Vagina (tissue), 2 donors: ENCODE measurements around the gene MMP3. TPM values are rescaled to one million over a fixed set of nuclear protein-coding genes. Genes with fewer than 3 reads are reported as not detected.

ENCODE experiments used
- DNase-seq, 2 donors: peaks; one replicate each; pipeline ENCODE4 v3.0.0-alpha.2; 2017; ENCODE audit errors: extremely low spot score in 2 of 2
- H3K27ac ChIP-seq: fragments of 200-600 bp; sonication (generic); one replicate; pipeline ENCODE4 v1.5.1; 2019
- H3K27me3 ChIP-seq: fragments of 200-600 bp; sonication (generic); one replicate; pipeline ENCODE4 v1.5.1; 2019
- H3K36me3 ChIP-seq, 2 donors: fragments of 200-600 bp; sonication (generic); one replicate each; pipeline ENCODE4 v1.5.1; 2017 to 2019
- H3K4me1 ChIP-seq: fragments of 200-600 bp; sonication (generic); one replicate; pipeline ENCODE4 v1.5.1; 2019
- H3K4me3 ChIP-seq, 2 donors: fragments of 200-600 bp; sonication (generic); 1 replicate in 1 of 2; 2 replicates in 1 of 2; pipeline ENCODE4 v1.5.1; 2016 to 2019
- H3K9me3 ChIP-seq: fragments of 200-600 bp; sonication (generic); one replicate; pipeline ENCODE4 v1.5.1; 2019
- POLR2A ChIP-seq, 2 donors: fragments of 450-650 bp; IDR thresholded peaks; one replicate each; pipeline ENCODE4 v1.6.1; 2017; ENCODE audit warnings: antibody characterized with exemption in 2 of 2, mild to moderate bottlenecking in 2 of 2, moderate library complexity in 2 of 2
- POLR2AphosphoS5 ChIP-seq, 2 donors: sonication (generic); formaldehyde crosslinking; IDR thresholded peaks; one replicate each; pipeline ENCODE4 v1.9.0; 2017; ENCODE audit warnings: antibody characterized with exemption in 2 of 2, mild to moderate bottlenecking in 2 of 2, low read depth in 1 of 2; ENCODE audit not compliant: insufficient read depth in 1 of 2
- intact Hi-C: fragments of 100-400 bp; cut with DNase I; formaldehyde crosslinking; loops from one replicate; pipeline ENCODE4 v1.15.1; 2023
- total RNA-seq: library from RNA; depleted of rRNA; stranded (reverse); fragments of >200 nt; gene quantifications from one replicate; pipeline ENCODE4 v1.2.3, GENCODE V29; 2016
- TF ChIP-seq, protein P1 (sequence below), 3 experiments: fragments of 450-650 bp in 2 of 3; fragments of 200-600 bp in 1 of 3; sonication (generic) in 1 of 3; IDR thresholded peaks; one replicate each; pipeline ENCODE4 v1.5.1; 2017 to 2019; ENCODE audit warnings: antibody characterized with exemption in 3 of 3, mild to moderate bottlenecking in 2 of 3, moderate library complexity in 2 of 3

MMP3 gene
- total RNA-seq, 1 donor from 2014 or later: not detected

DNA sequence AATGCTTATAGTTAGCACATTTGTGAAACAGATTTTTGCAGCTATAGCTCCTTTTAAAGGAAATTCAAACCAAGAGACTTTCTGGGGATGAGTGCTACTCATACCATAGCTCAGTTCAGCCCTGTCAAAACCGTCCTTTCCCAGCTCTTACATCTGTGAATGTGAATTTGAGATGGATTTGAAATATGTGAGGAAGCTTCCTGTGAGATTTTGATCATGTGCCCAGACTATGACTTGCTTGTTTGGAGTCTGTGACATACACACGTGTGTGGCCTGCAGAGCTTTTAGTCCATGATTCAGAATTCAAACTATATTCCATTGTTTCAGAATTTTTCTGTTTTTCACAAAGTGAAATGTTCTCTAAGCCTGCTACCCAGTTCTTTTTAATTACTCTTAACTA is 41.1 kb downstream of the MMP3 start:
- intact Hi-C loops: no loop called here

DNA sequence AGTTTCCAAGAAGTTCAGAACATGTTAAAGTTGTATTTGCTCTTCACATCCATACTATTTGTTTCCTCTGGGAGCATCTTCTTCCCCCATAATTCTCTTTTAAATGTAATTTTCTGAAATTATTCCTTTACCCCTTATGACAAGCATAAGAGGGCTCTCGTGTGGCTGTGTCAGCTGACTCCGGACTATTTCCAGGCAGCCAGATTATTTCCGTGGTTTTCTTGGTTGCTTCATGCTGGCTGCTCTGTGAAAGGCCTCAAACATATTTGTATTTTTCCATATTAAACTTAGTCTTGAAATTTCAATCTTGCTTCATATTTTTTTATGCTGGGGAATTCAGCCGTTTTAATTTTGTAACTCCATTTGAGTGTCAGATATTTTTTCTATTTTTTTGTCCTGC is 42.6 kb downstream of the MMP3 start:
- H3K4me3 ChIP-seq: no peak overlapping the region
- intact Hi-C loops: no loop called here
- no peaks in the 10 kb centered on the region for H3K9me3 ChIP-seq
- TF ChIP-seq POLR2AphosphoS5 (IDR thresholded peaks at IDR 0.05; ENCODE audit: insufficient read depth in 1 of 2, low read depth in 1 of 2): no peak
- no peak for TF ChIP-seq POLR2A (IDR thresholded peaks at IDR 0.05)
- TF ChIP-seq, protein P1, sequence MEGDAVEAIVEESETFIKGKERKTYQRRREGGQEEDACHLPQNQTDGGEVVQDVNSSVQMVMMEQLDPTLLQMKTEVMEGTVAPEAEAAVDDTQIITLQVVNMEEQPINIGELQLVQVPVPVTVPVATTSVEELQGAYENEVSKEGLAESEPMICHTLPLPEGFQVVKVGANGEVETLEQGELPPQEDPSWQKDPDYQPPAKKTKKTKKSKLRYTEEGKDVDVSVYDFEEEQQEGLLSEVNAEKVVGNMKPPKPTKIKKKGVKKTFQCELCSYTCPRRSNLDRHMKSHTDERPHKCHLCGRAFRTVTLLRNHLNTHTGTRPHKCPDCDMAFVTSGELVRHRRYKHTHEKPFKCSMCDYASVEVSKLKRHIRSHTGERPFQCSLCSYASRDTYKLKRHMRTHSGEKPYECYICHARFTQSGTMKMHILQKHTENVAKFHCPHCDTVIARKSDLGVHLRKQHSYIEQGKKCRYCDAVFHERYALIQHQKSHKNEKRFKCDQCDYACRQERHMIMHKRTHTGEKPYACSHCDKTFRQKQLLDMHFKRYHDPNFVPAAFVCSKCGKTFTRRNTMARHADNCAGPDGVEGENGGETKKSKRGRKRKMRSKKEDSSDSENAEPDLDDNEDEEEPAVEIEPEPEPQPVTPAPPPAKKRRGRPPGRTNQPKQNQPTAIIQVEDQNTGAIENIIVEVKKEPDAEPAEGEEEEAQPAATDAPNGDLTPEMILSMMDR (IDR thresholded peaks at IDR 0.05): no peak
- no peaks in the 10 kb centered on the region for H3K36me3 ChIP-seq
- no peaks in the 10 kb centered on the region for H3K27me3 ChIP-seq
- DNase-seq: no peak
- no peaks in the 10 kb centered on the region for H3K4me1 ChIP-seq
- no peak overlapping the region for H3K27ac ChIP-seq

More for the DNA sequence above, 41.1 kb downstream of the MMP3 start:
- Histone ChIP-seq H3K9me3 (no peaks in the 10 kb centered on the region), H3K27me3 (no peaks in the 10 kb centered on the region), H3K4me1 (no peaks in the 10 kb centered on the region), H3K27ac (no peak overlapping the region), H3K4me3 (no peak overlapping the region), H3K36me3 (no peaks in the 10 kb centered on the region)
- DNase-seq: no peak
- TF ChIP-seq POLR2A (IDR thresholded peaks at IDR 0.05) (no peak), POLR2AphosphoS5 (IDR thresholded peaks at IDR 0.05; ENCODE audit: insufficient read depth in 1 of 2, low read depth in 1 of 2) (no peak)
- TF ChIP-seq, protein P1 (IDR thresholded peaks at IDR 0.05): no peak

DNA sequence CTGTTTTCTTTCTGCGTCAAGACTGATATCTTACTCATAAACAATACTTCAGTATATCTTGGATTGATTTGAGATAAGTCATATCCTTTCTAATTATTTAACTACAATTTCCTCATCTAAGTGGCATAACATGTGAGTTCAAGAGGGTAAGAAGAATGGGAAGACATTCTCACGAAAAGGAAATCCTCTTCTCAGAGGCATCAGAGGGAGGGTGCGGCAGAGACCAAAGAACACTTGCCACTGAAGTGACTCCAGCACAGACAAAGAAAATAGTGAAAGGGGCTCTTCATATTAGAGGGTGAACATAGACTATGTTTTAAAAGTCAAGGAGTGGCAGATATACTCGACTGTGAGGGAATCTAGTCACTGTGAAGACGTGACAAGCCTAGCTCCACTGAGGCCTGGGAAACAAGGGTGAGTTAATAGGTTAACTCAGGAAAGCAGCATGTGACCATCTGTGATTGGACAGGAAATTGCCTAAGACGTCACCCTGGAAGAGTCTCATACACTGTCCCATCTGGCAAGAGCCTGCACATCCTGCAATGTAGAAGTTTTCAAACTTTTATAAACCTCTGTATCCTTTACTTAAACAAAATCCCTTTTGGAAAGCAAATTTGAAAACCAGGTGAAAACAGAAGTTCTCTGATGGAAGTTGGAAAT is 43.6 kb downstream of the MMP3 start:
- Histone ChIP-seq H3K4me1 (no peaks in the 10 kb centered on the region), H3K27ac (no peak overlapping the region), H3K27me3 (no peaks in the 10 kb centered on the region), H3K4me3 (no peak overlapping the region), H3K9me3 (no peaks in the 10 kb centered on the region), H3K36me3 (no peaks in the 10 kb centered on the region)
- intact Hi-C loops: no loop called here
- DNase-seq: no peak
- TF ChIP-seq, protein P1 (IDR thresholded peaks at IDR 0.05): no peak
- no peak for TF ChIP-seq POLR2A (IDR thresholded peaks at IDR 0.05)
- TF ChIP-seq POLR2AphosphoS5 (IDR thresholded peaks at IDR 0.05; ENCODE audit: insufficient read depth in 1 of 2, low read depth in 1 of 2): no peak

DNA sequence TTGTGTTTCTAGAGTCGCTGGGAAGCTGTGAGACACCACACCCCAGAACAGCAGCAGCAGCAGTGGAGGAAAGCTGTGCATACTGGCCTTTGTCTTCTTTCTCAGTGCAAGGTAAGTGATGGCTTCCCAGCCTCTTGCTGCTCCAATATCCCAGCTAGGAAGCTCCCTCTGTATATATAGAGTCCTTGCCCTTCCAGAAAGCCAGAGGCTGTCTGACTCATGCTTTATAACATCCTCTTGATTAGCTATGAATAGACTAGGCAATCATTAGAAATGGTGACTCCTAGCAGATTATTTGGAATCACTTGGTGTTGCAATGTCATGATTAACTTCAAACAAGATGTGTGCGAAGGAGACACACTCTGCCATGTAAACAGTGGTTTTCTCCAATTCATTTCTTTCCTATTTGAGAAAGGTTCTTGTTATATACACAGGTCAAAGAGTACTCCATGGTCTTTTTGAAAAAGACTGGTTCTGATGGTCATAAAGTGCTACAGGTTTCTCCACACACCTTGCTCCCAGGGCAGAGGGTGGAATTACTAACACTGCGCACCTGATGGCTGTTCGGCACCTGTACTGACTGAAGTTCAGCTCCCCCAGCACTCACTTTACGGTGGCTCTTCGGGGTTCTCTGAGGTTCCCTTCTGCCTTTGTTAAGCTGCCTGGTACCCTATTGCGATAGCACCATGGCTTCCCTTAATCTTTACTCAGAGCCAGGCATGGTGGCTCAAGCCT is 45.2 kb downstream of the MMP3 start, which contains the start of gene MMP1:
MMP1 (minus strand) TSS at position 149 of the 735 bp plus-strand sequence; CDS start at position 81, 68 bp downstream.
- Histone ChIP-seq H3K4me1 (no peaks in the 10 kb centered on the region), H3K27ac (no peak within 1 kb of the TSS), H3K36me3 (no peaks in the 10 kb centered on the region), H3K4me3 (no peak within 1 kb of the TSS), H3K27me3 (no peaks in the 10 kb centered on the region), H3K9me3 (no peaks in the 10 kb centered on the region)
- DNase-seq: no peak
- TF ChIP-seq, protein P1 (IDR thresholded peaks at IDR 0.05): no peak
- TF ChIP-seq POLR2AphosphoS5 (IDR thresholded peaks at IDR 0.05; ENCODE audit: insufficient read depth in 1 of 2, low read depth in 1 of 2): no peak
- TF ChIP-seq POLR2A (IDR thresholded peaks at IDR 0.05): no peak
- intact Hi-C loops: no loop called here

DNA sequence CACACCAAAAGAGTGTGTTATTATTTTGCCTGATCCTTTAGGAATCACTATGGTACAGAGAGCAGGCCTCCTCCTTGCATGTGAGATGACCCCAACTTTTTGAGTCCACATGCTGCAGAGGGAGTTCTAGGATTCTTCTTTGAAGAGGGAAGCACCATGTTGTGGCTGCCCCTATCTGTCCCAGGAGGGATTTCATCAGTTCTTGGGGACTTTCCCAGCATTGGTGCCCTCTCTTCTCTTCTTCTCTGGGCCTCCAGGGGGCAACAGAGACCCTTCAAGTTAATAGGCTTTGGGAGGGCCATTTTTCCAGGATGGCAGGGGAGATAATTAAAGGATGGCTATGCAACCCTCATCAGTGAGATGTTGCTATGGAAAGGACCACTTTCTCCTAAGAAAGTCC is 49.0 kb downstream of the MMP3 start:
- Histone ChIP-seq H3K27me3 (no peaks in the 10 kb centered on the region), H3K9me3 (no peaks in the 10 kb centered on the region), H3K36me3 (no peaks in the 10 kb centered on the region), H3K4me3 (no peak overlapping the region), H3K27ac (no peak overlapping the region), H3K4me1 (no peaks in the 10 kb centered on the region)
- intact Hi-C loops: no loop called here
- TF ChIP-seq, protein P1 (IDR thresholded peaks at IDR 0.05): no peak
- no peak for TF ChIP-seq POLR2A (IDR thresholded peaks at IDR 0.05)
- TF ChIP-seq POLR2AphosphoS5 (IDR thresholded peaks at IDR 0.05; ENCODE audit: insufficient read depth in 1 of 2, low read depth in 1 of 2): no peak
- DNase-seq: no peak
